Tibial artery (tissue), 4 donors: ENCODE results near the gene MT1B.
"Not testable (repeated sequence)": the region's sequence is repeated elsewhere in the genome, so short reads cannot be mapped to it uniquely, and the experiment has no call there.

Source experiments
- DNase-seq, 2 donors: peaks; one replicate each; pipeline ENCODE4 v3.0.0-alpha.2; 2019
- H3K27ac ChIP-seq, 2 donors: fragments of 200-600 bp; sonication (generic) in 1 of 2; 1 replicate in 1 of 2; 2 replicates in 1 of 2; pipeline ENCODE4 v1.5.1; 2018 to 2019; ENCODE audit warnings: mild to moderate bottlenecking in 1 of 2
- H3K27me3 ChIP-seq, 2 donors: fragments of 200-600 bp; sonication (generic) in 1 of 2; one replicate each; pipeline versions ENCODE4 v1.5.1 to v1.6.0; 2016 to 2019
- H3K36me3 ChIP-seq, 3 donors: fragments of 200-600 bp; sonication (generic) in 2 of 3; one replicate each; pipeline ENCODE4 v1.5.1; 2016 to 2019; ENCODE audit warnings: mild to moderate bottlenecking in 2 of 3
- H3K4me1 ChIP-seq, 4 donors: fragments of 200-600 bp; sonication (generic) in 2 of 4; 1 replicate in 3 of 4; 2 replicates in 1 of 4; pipeline ENCODE4 v1.5.1; 2016 to 2019
- H3K4me3 ChIP-seq, 2 donors: fragments of 200-600 bp; sonication (generic) in 1 of 2; 1 replicate in 1 of 2; 2 replicates in 1 of 2; pipeline ENCODE4 v1.5.1; 2018 to 2019; ENCODE audit warnings: mild to moderate bottlenecking in 2 of 2
- H3K9me3 ChIP-seq, 3 donors: fragments of 200-600 bp; sonication (generic) in 1 of 3; one replicate each; pipeline ENCODE4 v1.5.1; 2016 to 2019
- CTCF ChIP-seq, 2 experiments: fragments of 200-600 bp in 1 of 2; fragments of 450-650 bp in 1 of 2; IDR thresholded peaks; one replicate each; pipeline ENCODE4 v1.5.1; 2017 to 2019; ENCODE audit warnings: antibody characterized with exemption in 2 of 2, mild to moderate bottlenecking in 1 of 2, moderate library complexity in 1 of 2
- intact Hi-C: fragments of 100-400 bp; cut with DNase I; formaldehyde crosslinking; loops from one replicate; pipeline ENCODE4 v1.15.0; 2023; ENCODE audit warnings: low total_unique reads

Gene MT1B

GRCh38 chr16:56667581-56668571 is 16.2 kb downstream of the MT1B start, which contains the start of gene MT1G:
TSS of gene MT1G (minus strand) at chr16:56668065. CDS start at chr16:56667993, 72 bp downstream.
- H3K4me1 ChIP-seq, result peaks cover 0 to 24% (median 19%) of the 10 kb centered on the region in 4 donors
- H3K9me3 ChIP-seq, result no peaks in the 10 kb centered on the region
- H3K27me3 ChIP-seq, result peaks cover 3 to 90% of the 10 kb centered on the region in 2 donors
- DNase-seq, result peak in 1 of 2 donors; percentile 76
- no peak for TF ChIP-seq CTCF (IDR thresholded peaks at IDR 0.05)
- H3K36me3 ChIP-seq, result no peaks in the 10 kb centered on the region
- no peak within 1 kb of the TSS for H3K27ac ChIP-seq
- intact Hi-C loops, result loop anchor here (5.0 kb wide), 1 partner anchor 34 kb away; no protein-coding TSS in a partner anchor
- H3K4me3 ChIP-seq, result peak within 1 kb of the TSS in 1 of 2 donors; percentile 28

- Histone ChIP-seq H3K27ac (no peak within 1 kb of the TSS), H3K4me1 (peaks cover 0 to 21% (median 17%) of the 10 kb centered on the region in 4 donors), H3K36me3 (no peaks in the 10 kb centered on the region), H3K4me3 (no peak within 1 kb of the TSS), H3K27me3 (peaks cover 3 to 86% of the 10 kb centered on the region in 2 donors), H3K9me3 (no peaks in the 10 kb centered on the region)
- no peak for DNase-seq
- TF ChIP-seq CTCF (IDR thresholded peaks at IDR 0.05), result no peak
- intact Hi-C loops, result loop anchor here (5.0 kb wide), 1 partner anchor 33 kb away; no protein-coding TSS in a partner anchor
Observed at GRCh38 chr16:56669005-56669839, 17.5 kb downstream of the MT1B start, which contains the start of gene MT1H. TSS of gene MT1H (plus strand) at chr16:56669814. CDS start at chr16:56669885, 71 bp downstream.

- Histone ChIP-seq H3K4me1 (peaks cover 0 to 21% (median 17%) of the 10 kb centered on the region in 4 donors), H3K9me3 (no peaks in the 10 kb centered on the region), H3K27ac (no peak overlapping the region), H3K36me3 (no peaks in the 10 kb centered on the region), H3K27me3 (peaks cover 3 to 86% of the 10 kb centered on the region in 2 donors), H3K4me3 (no peak overlapping the region)
- intact Hi-C loops, result loop anchor here (5.0 kb wide), 1 partner anchor 32 kb away; no protein-coding TSS in a partner anchor
- no peak for DNase-seq
- no peak for TF ChIP-seq CTCF (IDR thresholded peaks at IDR 0.05)
Observed at GRCh38 chr16:56669840-56670619, 18.3 kb downstream of the MT1B start.

- intact Hi-C loops, result no loop called here
- Histone ChIP-seq H3K27ac (no peak overlapping the region), H3K4me3 (no peak overlapping the region), H3K36me3 (no peaks in the 10 kb centered on the region), H3K9me3 (no peaks in the 10 kb centered on the region), H3K27me3 (peaks cover 3 to 87% of the 10 kb centered on the region in 2 donors), H3K4me1 (peaks cover 0 to 23% (median 18%) of the 10 kb centered on the region in 4 donors)
- no peak for TF ChIP-seq CTCF (IDR thresholded peaks at IDR 0.05)
- DNase-seq, result no peak
Observed at GRCh38 chr16:56670620-56670934, 18.9 kb downstream of the MT1B start.

- H3K36me3 ChIP-seq, intact Hi-C loops, H3K9me3 ChIP-seq, H3K27ac ChIP-seq, H3K4me3 ChIP-seq, DNase-seq: not testable (repeated sequence)
- H3K27me3 ChIP-seq, result peaks cover 3 to 85% of the 10 kb centered on the region in 2 donors
- peaks cover 0 to 31% (median 25%) of the 10 kb centered on the region in 4 donors for H3K4me1 ChIP-seq
Observed at GRCh38 chr16:56671691-56672090, 20.0 kb downstream of the MT1B start.

- peaks cover 0 to 31% (median 24%) of the 10 kb centered on the region in 4 donors for H3K4me1 ChIP-seq
- peaks cover 3 to 80% of the 10 kb centered on the region in 2 donors for H3K27me3 ChIP-seq
- H3K27ac ChIP-seq, H3K4me3 ChIP-seq, DNase-seq, H3K9me3 ChIP-seq, H3K36me3 ChIP-seq, intact Hi-C loops: not testable (repeated sequence)
Observed at GRCh38 chr16:56672171-56672570, 20.5 kb downstream of the MT1B start.
